GM23338 (cell line): ENCODE measurements around the gene BEGAIN. TPM values are rescaled to one million over a fixed set of nuclear protein-coding genes. Genes with fewer than 3 reads are reported as not detected.

Source experiments
- ATAC-seq: fragments of 200-7000 bp; cut with Tn5 transposase; 3 replicates; pipeline ENCODE4 v1.9.1; 2020
- DNase-seq: peaks from one replicate; pipeline ENCODE4 v3.0.0-alpha.2; 2015; ENCODE audit warnings: low spot score
- H2AFZ ChIP-seq: fragments of 200-600 bp; sonication (generic); 2 replicates; pipeline ENCODE4 v1.8.0; 2016; ENCODE audit warnings: antibody characterized with exemption, mild to moderate bottlenecking, moderate library complexity
- H3F3A ChIP-seq: fragments of 200-600 bp; sonication (generic); replicated peaks from 2 replicates; pipeline ENCODE4 v1.8.0; 2017; ENCODE audit warnings: antibody characterized with exemption, mixed run types, low read depth
- H3K27ac ChIP-seq: fragments of 200-600 bp; sonication (generic); 2 replicates; pipeline ENCODE4 v1.6.1; 2016; ENCODE audit warnings: low read depth
- H3K27me3 ChIP-seq: fragments of 200-600 bp; sonication (generic); 2 replicates; pipeline ENCODE4 v1.8.0; 2016; ENCODE audit warnings: mild to moderate bottlenecking, mixed run types, moderate library complexity; ENCODE audit not compliant: insufficient read depth
- H3K36me3 ChIP-seq: fragments of 200-600 bp; sonication (generic); 2 replicates; pipeline ENCODE4 v1.8.0; 2016; ENCODE audit warnings: mild to moderate bottlenecking; ENCODE audit not compliant: insufficient read depth
- H3K4me1 ChIP-seq: fragments of 200-600 bp; sonication (generic); 2 replicates; pipeline ENCODE4 v1.8.0; 2016; ENCODE audit warnings: mild to moderate bottlenecking, moderate library complexity; ENCODE audit not compliant: insufficient read depth
- H3K4me2 ChIP-seq: fragments of 200-600 bp; sonication (generic); 2 replicates; pipeline ENCODE4 v1.7.1; 2017; ENCODE audit warnings: mixed run types
- H3K4me3 ChIP-seq: fragments of 200-600 bp; sonication (generic); 2 replicates; pipeline ENCODE4 v1.6.1; 2016; ENCODE audit warnings: mixed run types
- H3K79me2 ChIP-seq: fragments of 200-600 bp; sonication (generic); replicated peaks from 2 replicates; pipeline ENCODE4 v1.8.0; 2017; ENCODE audit warnings: mild to moderate bottlenecking; ENCODE audit not compliant: insufficient read depth
- H3K9me2 ChIP-seq: fragments of 200-600 bp; sonication (generic); 2 replicates; pipeline ENCODE4 v1.8.0; 2017; ENCODE audit not compliant: insufficient read depth
- H4K20me1 ChIP-seq: fragments of 200-600 bp; sonication (generic); replicated peaks from 2 replicates; pipeline ENCODE4 v1.8.0; 2017; ENCODE audit warnings: mild to moderate bottlenecking; ENCODE audit not compliant: insufficient read depth
- H3K27ac Mint-ChIP-seq: 2 replicates; pipeline ENCODE4 v1.8.0; 2020; ENCODE audit warnings: inconsistent platforms, mild to moderate bottlenecking, moderate library complexity, mixed read lengths
- H3K27me3 Mint-ChIP-seq: 3 replicates; pipeline ENCODE4 v1.8.0; 2022; ENCODE audit warnings: low read depth, mild to moderate bottlenecking, moderate library complexity, mixed read lengths, inconsistent platforms; ENCODE audit not compliant: insufficient read depth, poor library complexity
- H3K36me3 Mint-ChIP-seq: 3 replicates; pipeline ENCODE4 v1.8.0; 2021; ENCODE audit warnings: low read depth, mild to moderate bottlenecking, inconsistent platforms, moderate library complexity, mixed read lengths
- H3K4me1 Mint-ChIP-seq: 3 replicates; pipeline ENCODE4 v1.8.0; 2020; ENCODE audit warnings: mild to moderate bottlenecking, inconsistent platforms, mixed read lengths
- H3K4me3 Mint-ChIP-seq: 3 replicates; pipeline ENCODE4 v1.8.0; 2021; ENCODE audit warnings: moderate library complexity, mild to moderate bottlenecking, inconsistent platforms, mixed read lengths
- H3K9me3 Mint-ChIP-seq: 3 replicates; pipeline ENCODE4 v1.8.0; 2020; ENCODE audit warnings: moderate library complexity, mild to moderate bottlenecking, inconsistent platforms, mixed read lengths
- CREB1 ChIP-seq: fragments of 250-450 bp; sonication (Bioruptor Pico); IDR thresholded peaks from 2 replicates; pipeline ENCODE4 v1.5.0; 2020; ENCODE audit warnings: low read depth, mild to moderate bottlenecking, moderate library complexity
- EZH2 ChIP-seq: fragments of 200-600 bp; sonication (generic); IDR thresholded peaks from one replicate; pipeline ENCODE4 v1.8.0; 2017; ENCODE audit warnings: antibody characterized with exemption, mild to moderate bottlenecking, low read depth; ENCODE audit not compliant: unreplicated experiment
- EZH2phosphoT487 ChIP-seq: fragments of 200-600 bp; sonication (generic); IDR thresholded peaks from one replicate; pipeline ENCODE4 v1.8.1; 2018; ENCODE audit warnings: antibody characterized with exemption; ENCODE audit not compliant: unreplicated experiment
- JUNB ChIP-seq: IDR thresholded peaks from one replicate; pipeline ENCODE4 v1.6.1; 2016; ENCODE audit warnings: antibody characterized with exemption; ENCODE audit not compliant: unreplicated experiment
- POLR2AphosphoS5 ChIP-seq: IDR thresholded peaks from 2 replicates; pipeline ENCODE4 v1.6.1; 2016; ENCODE audit warnings: antibody characterized with exemption, low read depth
- STAT1 ChIP-seq: IDR thresholded peaks from one replicate; pipeline ENCODE4 v1.6.1; 2016; ENCODE audit warnings: antibody characterized with exemption; ENCODE audit not compliant: unreplicated experiment
- ZNF114 ChIP-seq: fragments of 250-450 bp; sonication (Bioruptor Pico); IDR thresholded peaks from 2 replicates; pipeline ENCODE4 v1.5.0; 2020; ENCODE audit warnings: mild to moderate bottlenecking, moderate library complexity
- ZNF331 ChIP-seq: fragments of 250-450 bp; sonication (Bioruptor Pico); IDR thresholded peaks from 2 replicates; pipeline ENCODE4 v1.5.0; 2020; ENCODE audit warnings: low read depth, mild to moderate bottlenecking, moderate library complexity
- polyA plus RNA-seq: library from polyadenylated mRNA; unstranded; fragments of >200 nt; fragmentation: Nextera tagmentation; extraction: Ambion mirVana; gene quantifications from 2 replicates; pipeline ENCODE4 v1.2.1, GENCODE V29; 2016
- total RNA-seq: library from RNA; depleted of rRNA; stranded (reverse); fragments of >200 nt; shearing (Covaris generic); gene quantifications from 2 replicates; pipeline ENCODE4 v1.2.3, GENCODE V29; 2014
- TF ChIP-seq, protein P1 (sequence below), 2 experiments: fragments of 200-600 bp in 1 of 2; sonication (generic) in 1 of 2; conservative IDR thresholded peaks; 2 replicates each; pipeline versions ENCODE4 v1.5.1 to v1.6.1; 2016 to 2017; ENCODE audit warnings: antibody characterized with exemption in 2 of 2, low read depth in 2 of 2, mild to moderate bottlenecking in 2 of 2, moderate library complexity in 1 of 2
- TF ChIP-seq, protein P2 (sequence below): IDR thresholded peaks from 2 replicates; pipeline ENCODE4 v1.6.1; 2016; ENCODE audit warnings: antibody characterized with exemption
- TF ChIP-seq, protein P3 (sequence below): IDR thresholded peaks from one replicate; pipeline ENCODE4 v1.6.1; 2018; ENCODE audit warnings: antibody characterized with exemption; ENCODE audit not compliant: unreplicated experiment
- TF ChIP-seq, protein P4 (sequence below): fragments of 250-450 bp; sonication (Bioruptor Pico); IDR thresholded peaks from 2 replicates; pipeline ENCODE4 v1.5.0; 2020; ENCODE audit warnings: mild to moderate bottlenecking, moderate library complexity

The BEGAIN gene
- total and polyA plus RNA-seq, 2 experiments from 2014 or later = 0.60 to 2.4 TPM

DNA sequence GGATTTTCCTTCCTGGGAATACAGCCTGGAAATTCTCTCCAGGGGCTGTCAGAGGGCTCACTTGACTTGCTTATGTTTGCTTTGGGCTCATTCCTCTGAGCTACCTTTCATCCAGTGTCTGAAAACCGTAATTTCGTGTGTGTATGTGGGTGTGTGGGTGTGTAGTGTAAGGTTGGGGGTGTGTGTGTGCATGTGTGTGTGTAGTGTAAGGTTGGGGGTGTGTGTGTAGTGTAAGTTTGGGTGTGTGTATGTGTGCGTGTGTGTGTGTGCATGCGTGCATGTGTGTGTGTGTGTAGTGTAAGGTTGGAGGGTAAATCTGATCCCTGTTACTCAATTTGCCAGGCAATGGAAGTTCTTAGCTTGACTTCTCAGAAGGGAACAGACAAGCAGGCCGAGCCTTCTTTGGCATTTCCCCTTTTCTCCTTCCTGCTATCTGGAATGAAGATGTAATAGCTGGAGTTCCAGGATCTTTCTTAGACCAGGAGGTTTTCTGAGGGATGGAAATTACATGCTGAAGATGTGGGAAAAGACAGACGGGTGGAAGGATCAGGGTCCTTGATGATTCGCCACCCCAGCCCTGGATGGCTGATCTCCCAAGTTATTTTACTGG lies 15.5 kb upstream of the BEGAIN start:
- H3K4me1 Mint-ChIP-seq = peaks cover 3% of the 10 kb centered on the region; the same call in 1 of the 3 replicates
- TF ChIP-seq, protein P1, sequence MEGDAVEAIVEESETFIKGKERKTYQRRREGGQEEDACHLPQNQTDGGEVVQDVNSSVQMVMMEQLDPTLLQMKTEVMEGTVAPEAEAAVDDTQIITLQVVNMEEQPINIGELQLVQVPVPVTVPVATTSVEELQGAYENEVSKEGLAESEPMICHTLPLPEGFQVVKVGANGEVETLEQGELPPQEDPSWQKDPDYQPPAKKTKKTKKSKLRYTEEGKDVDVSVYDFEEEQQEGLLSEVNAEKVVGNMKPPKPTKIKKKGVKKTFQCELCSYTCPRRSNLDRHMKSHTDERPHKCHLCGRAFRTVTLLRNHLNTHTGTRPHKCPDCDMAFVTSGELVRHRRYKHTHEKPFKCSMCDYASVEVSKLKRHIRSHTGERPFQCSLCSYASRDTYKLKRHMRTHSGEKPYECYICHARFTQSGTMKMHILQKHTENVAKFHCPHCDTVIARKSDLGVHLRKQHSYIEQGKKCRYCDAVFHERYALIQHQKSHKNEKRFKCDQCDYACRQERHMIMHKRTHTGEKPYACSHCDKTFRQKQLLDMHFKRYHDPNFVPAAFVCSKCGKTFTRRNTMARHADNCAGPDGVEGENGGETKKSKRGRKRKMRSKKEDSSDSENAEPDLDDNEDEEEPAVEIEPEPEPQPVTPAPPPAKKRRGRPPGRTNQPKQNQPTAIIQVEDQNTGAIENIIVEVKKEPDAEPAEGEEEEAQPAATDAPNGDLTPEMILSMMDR (conservative IDR thresholded peaks at IDR 0.05; ENCODE audit: low read depth in 2 of 2) = no peak
- TF ChIP-seq, protein P2, sequence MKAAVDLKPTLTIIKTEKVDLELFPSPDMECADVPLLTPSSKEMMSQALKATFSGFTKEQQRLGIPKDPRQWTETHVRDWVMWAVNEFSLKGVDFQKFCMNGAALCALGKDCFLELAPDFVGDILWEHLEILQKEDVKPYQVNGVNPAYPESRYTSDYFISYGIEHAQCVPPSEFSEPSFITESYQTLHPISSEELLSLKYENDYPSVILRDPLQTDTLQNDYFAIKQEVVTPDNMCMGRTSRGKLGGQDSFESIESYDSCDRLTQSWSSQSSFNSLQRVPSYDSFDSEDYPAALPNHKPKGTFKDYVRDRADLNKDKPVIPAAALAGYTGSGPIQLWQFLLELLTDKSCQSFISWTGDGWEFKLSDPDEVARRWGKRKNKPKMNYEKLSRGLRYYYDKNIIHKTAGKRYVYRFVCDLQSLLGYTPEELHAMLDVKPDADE = no peak
- TF ChIP-seq STAT1 = no peak
- no peak for TF ChIP-seq ZNF114 (CRISPR knock-in tag)
- TF ChIP-seq EZH2 = no peak
- TF ChIP-seq ZNF331 (CRISPR knock-in tag) = no peak
- TF ChIP-seq, protein P3, sequence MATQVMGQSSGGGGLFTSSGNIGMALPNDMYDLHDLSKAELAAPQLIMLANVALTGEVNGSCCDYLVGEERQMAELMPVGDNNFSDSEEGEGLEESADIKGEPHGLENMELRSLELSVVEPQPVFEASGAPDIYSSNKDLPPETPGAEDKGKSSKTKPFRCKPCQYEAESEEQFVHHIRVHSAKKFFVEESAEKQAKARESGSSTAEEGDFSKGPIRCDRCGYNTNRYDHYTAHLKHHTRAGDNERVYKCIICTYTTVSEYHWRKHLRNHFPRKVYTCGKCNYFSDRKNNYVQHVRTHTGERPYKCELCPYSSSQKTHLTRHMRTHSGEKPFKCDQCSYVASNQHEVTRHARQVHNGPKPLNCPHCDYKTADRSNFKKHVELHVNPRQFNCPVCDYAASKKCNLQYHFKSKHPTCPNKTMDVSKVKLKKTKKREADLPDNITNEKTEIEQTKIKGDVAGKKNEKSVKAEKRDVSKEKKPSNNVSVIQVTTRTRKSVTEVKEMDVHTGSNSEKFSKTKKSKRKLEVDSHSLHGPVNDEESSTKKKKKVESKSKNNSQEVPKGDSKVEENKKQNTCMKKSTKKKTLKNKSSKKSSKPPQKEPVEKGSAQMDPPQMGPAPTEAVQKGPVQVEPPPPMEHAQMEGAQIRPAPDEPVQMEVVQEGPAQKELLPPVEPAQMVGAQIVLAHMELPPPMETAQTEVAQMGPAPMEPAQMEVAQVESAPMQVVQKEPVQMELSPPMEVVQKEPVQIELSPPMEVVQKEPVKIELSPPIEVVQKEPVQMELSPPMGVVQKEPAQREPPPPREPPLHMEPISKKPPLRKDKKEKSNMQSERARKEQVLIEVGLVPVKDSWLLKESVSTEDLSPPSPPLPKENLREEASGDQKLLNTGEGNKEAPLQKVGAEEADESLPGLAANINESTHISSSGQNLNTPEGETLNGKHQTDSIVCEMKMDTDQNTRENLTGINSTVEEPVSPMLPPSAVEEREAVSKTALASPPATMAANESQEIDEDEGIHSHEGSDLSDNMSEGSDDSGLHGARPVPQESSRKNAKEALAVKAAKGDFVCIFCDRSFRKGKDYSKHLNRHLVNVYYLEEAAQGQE = no peak
- no peak for TF ChIP-seq POLR2AphosphoS5
- no peak for TF ChIP-seq JUNB
- no peak for TF ChIP-seq EZH2phosphoT487
- TF ChIP-seq, protein P4, sequence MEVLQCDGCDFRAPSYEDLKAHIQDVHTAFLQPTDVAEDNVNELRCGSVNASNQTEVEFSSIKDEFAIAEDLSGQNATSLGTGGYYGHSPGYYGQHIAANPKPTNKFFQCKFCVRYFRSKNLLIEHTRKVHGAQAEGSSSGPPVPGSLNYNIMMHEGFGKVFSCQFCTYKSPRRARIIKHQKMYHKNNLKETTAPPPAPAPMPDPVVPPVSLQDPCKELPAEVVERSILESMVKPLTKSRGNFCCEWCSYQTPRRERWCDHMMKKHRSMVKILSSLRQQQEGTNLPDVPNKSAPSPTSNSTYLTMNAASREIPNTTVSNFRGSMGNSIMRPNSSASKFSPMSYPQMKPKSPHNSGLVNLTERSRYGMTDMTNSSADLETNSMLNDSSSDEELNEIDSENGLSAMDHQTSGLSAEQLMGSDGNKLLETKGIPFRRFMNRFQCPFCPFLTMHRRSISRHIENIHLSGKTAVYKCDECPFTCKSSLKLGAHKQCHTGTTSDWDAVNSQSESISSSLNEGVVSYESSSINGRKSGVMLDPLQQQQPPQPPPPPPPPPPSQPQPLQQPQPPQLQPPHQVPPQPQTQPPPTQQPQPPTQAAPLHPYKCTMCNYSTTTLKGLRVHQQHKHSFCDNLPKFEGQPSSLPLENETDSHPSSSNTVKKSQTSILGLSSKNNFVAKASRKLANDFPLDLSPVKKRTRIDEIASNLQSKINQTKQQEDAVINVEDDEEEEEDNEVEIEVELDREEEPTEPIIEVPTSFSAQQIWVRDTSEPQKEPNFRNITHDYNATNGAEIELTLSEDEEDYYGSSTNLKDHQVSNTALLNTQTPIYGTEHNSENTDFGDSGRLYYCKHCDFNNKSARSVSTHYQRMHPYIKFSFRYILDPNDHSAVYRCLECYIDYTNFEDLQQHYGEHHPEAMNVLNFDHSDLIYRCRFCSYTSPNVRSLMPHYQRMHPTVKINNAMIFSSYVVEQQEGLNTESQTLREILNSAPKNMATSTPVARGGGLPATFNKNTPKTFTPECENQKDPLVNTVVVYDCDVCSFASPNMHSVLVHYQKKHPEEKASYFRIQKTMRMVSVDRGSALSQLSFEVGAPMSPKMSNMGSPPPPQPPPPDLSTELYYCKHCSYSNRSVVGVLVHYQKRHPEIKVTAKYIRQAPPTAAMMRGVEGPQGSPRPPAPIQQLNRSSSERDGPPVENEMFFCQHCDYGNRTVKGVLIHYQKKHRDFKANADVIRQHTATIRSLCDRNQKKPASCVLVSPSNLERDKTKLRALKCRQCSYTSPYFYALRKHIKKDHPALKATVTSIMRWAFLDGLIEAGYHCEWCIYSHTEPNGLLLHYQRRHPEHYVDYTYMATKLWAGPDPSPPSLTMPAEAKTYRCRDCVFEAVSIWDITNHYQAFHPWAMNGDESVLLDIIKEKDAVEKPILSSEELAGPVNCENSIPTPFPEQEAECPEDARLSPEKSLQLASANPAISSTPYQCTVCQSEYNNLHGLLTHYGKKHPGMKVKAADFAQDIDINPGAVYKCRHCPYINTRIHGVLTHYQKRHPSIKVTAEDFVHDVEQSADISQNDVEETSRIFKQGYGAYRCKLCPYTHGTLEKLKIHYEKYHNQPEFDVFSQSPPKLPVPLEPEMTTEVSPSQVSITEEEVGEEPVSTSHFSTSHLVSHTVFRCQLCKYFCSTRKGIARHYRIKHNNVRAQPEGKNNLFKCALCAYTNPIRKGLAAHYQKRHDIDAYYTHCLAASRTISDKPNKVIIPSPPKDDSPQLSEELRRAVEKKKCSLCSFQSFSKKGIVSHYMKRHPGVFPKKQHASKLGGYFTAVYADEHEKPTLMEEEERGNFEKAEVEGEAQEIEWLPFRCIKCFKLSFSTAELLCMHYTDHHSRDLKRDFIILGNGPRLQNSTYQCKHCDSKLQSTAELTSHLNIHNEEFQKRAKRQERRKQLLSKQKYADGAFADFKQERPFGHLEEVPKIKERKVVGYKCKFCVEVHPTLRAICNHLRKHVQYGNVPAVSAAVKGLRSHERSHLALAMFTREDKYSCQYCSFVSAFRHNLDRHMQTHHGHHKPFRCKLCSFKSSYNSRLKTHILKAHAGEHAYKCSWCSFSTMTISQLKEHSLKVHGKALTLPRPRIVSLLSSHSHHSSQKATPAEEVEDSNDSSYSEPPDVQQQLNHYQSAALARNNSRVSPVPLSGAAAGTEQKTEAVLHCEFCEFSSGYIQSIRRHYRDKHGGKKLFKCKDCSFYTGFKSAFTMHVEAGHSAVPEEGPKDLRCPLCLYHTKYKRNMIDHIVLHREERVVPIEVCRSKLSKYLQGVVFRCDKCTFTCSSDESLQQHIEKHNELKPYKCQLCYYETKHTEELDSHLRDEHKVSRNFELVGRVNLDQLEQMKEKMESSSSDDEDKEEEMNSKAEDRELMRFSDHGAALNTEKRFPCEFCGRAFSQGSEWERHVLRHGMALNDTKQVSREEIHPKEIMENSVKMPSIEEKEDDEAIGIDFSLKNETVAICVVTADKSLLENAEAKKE (CRISPR knock-in tag) = no peak
- TF ChIP-seq CREB1 (CRISPR knock-in tag) = no peak
- peaks cover 3% of the 10 kb centered on the region for H3K27me3 Mint-ChIP-seq
- H3K36me3 Mint-ChIP-seq = no peaks in the 10 kb centered on the region
- H3K9me3 Mint-ChIP-seq = peaks cover 7% of the 10 kb centered on the region; the same call in 1 of the 3 replicates
- H3K27me3 ChIP-seq = no peaks in the 10 kb centered on the region
- H3F3A ChIP-seq = no peaks in the 10 kb centered on the region
- ATAC-seq (no peak), DNase-seq (no peak)
- H3K4me1 ChIP-seq = no peaks in the 10 kb centered on the region
- no peak overlapping the region for H2AFZ ChIP-seq
- H3K79me2 ChIP-seq = no peaks in the 10 kb centered on the region
- no peaks in the 10 kb centered on the region for H4K20me1 ChIP-seq
- no peaks in the 10 kb centered on the region for H3K9me2 ChIP-seq
- no peak overlapping the region for H3K27ac ChIP-seq
- no peak overlapping the region for H3K4me3 Mint-ChIP-seq
- no peak overlapping the region for H3K27ac Mint-ChIP-seq
- H3K4me2 ChIP-seq = no peak overlapping the region
- no peaks in the 10 kb centered on the region; the same call in 1 of the 2 replicates for H3K36me3 ChIP-seq
- H3K4me3 ChIP-seq = no peak overlapping the region
